Hepatocyte (in vitro differentiated cells): ENCODE measurements around the gene SOS1. TPM values are rescaled to one million over a fixed set of nuclear protein-coding genes. Genes with fewer than 3 reads are reported as not detected.

Experiments used
- DNase-seq: peaks from one replicate; pipeline ENCODE4 v3.0.0-alpha.2; 2016; ENCODE audit warnings: low spot score
- H2AFZ ChIP-seq: fragments of 200-600 bp; sonication (generic); 2 replicates; pipeline ENCODE4 v1.6.0; 2016; ENCODE audit warnings: antibody characterized with exemption, mild to moderate bottlenecking
- H3K27ac ChIP-seq: fragments of 200-600 bp; sonication (generic); 2 replicates; pipeline ENCODE4 v1.5.1; 2016; ENCODE audit warnings: mild to moderate bottlenecking
- H3K27me3 ChIP-seq: fragments of 200-600 bp; sonication (generic); 2 replicates; pipeline ENCODE4 v1.6.1; 2016
- H3K36me3 ChIP-seq: fragments of 200-600 bp; sonication (generic); replicated peaks from 2 replicates; pipeline ENCODE4 v1.5.1; 2016; ENCODE audit warnings: low read depth; ENCODE audit not compliant: insufficient read depth
- H3K4me1 ChIP-seq: fragments of 200-600 bp; sonication (generic); 2 replicates; pipeline ENCODE4 v1.5.1; 2016; ENCODE audit warnings: mild to moderate bottlenecking, moderate library complexity; ENCODE audit not compliant: insufficient read depth
- H3K4me2 ChIP-seq: fragments of 200-600 bp; sonication (generic); 2 replicates; pipeline ENCODE4 v1.6.0; 2016
- H3K4me3 ChIP-seq: fragments of 200-600 bp; sonication (generic); 2 replicates; pipeline ENCODE4 v1.5.1; 2016; ENCODE audit warnings: mild to moderate bottlenecking
- H3K79me2 ChIP-seq: fragments of 200-600 bp; sonication (generic); 2 replicates; pipeline ENCODE4 v1.6.0; 2017; ENCODE audit warnings: mild to moderate bottlenecking
- H3K9me2 ChIP-seq: fragments of 200-600 bp; sonication (generic); replicated peaks from 2 replicates; pipeline ENCODE4 v1.6.0; 2017; ENCODE audit warnings: mild to moderate bottlenecking; ENCODE audit not compliant: insufficient read depth
- H3K9me3 ChIP-seq: fragments of 200-600 bp; sonication (generic); 2 replicates; pipeline ENCODE4 v1.5.1; 2016; ENCODE audit warnings: low read depth, mild to moderate bottlenecking
- H4K20me1 ChIP-seq: fragments of 200-600 bp; sonication (generic); 2 replicates; pipeline ENCODE4 v1.6.0; 2016; ENCODE audit warnings: mild to moderate bottlenecking; ENCODE audit not compliant: insufficient read depth, poor library complexity, severe bottlenecking
- CTCF ChIP-seq: fragments of 200-600 bp; sonication (generic); IDR thresholded peaks from 2 replicates; pipeline ENCODE4 v1.5.1; 2016; ENCODE audit warnings: antibody characterized with exemption, mild to moderate bottlenecking; ENCODE audit not compliant: poor library complexity
- EZH2 ChIP-seq: fragments of 200-600 bp; sonication (generic); IDR thresholded peaks from 2 replicates; pipeline ENCODE4 v1.6.1; 2016; ENCODE audit warnings: antibody characterized with exemption, mild to moderate bottlenecking, borderline replicate concordance
- EZH2phosphoT487 ChIP-seq: fragments of 200-600 bp; sonication (generic); IDR thresholded peaks from one replicate; pipeline ENCODE4 v1.6.1; 2018; ENCODE audit warnings: antibody characterized with exemption, mild to moderate bottlenecking, low read depth, moderate library complexity; ENCODE audit not compliant: unreplicated experiment, severe bottlenecking
- WGBS: methylation state at CpG from one replicate; pipeline ENCODE4 v1.1.6; 2016; ENCODE audit warnings: low lambda C conversion rate; ENCODE audit errors: missing lambda C conversion rate; 5-methylcytosine and 5-hydroxymethylcytosine counted together
- polyA plus RNA-seq: library from polyadenylated mRNA; unstranded; fragments of >200 nt; fragmentation: Nextera tagmentation; extraction: Ambion mirVana; gene quantifications from 2 replicates; pipeline ENCODE4 v1.2.1, GENCODE V29; 2016
- total RNA-seq: library from RNA; depleted of rRNA; stranded (reverse); fragments of >200 nt; gene quantifications from 2 replicates; pipeline ENCODE4 v1.2.3, GENCODE V29; 2014

Gene SOS1
- total and polyA plus RNA-seq, 2 experiments from 2014 or later, result 11.9 to 48.4 TPM

- H3K4me2 ChIP-seq, result no peak overlapping the region
- no peaks in the 10 kb centered on the region for H3K9me2 ChIP-seq
- TF ChIP-seq EZH2phosphoT487, result no peak
- TF ChIP-seq EZH2, result no peak
- TF ChIP-seq CTCF, result no peak
- H3K27me3 ChIP-seq, result no peaks in the 10 kb centered on the region
- no peak overlapping the region for H2AFZ ChIP-seq
- no peaks in the 10 kb centered on the region for H4K20me1 ChIP-seq
- no peak for DNase-seq
- no peak overlapping the region for H3K27ac ChIP-seq
- no peaks in the 10 kb centered on the region for H3K9me3 ChIP-seq
- no peaks in the 10 kb centered on the region for H3K36me3 ChIP-seq
- H3K4me3 ChIP-seq, result no peak overlapping the region
- no peaks in the 10 kb centered on the region for H3K4me1 ChIP-seq
- H3K79me2 ChIP-seq, result peaks cover 2% of the 10 kb centered on the region
Measured at GRCh38 chr2:39020383-39020782, 100.5 kb downstream of the SOS1 start.

- Histone ChIP-seq H3K36me3 (no peaks in the 10 kb centered on the region), H4K20me1 (no peaks in the 10 kb centered on the region), H3K9me2 (no peaks in the 10 kb centered on the region), H3K4me3 (no peak overlapping the region), H3K79me2 (peaks cover 2% of the 10 kb centered on the region), H3K9me3 (no peaks in the 10 kb centered on the region), H3K4me2 (no peak overlapping the region), H3K27ac (no peak overlapping the region), H2AFZ (no peak overlapping the region), H3K27me3 (no peaks in the 10 kb centered on the region), H3K4me1 (no peaks in the 10 kb centered on the region)
- 92% methylated on average over 4 of the region's 4 CpGs for WGBS
- TF ChIP-seq CTCF, result no peak
- TF ChIP-seq EZH2, result no peak
- TF ChIP-seq EZH2phosphoT487, result no peak
- DNase-seq, result no peak
Measured at GRCh38 chr2:39018638-39019037, 102.2 kb downstream of the SOS1 start.

GRCh38 chr2:39017334-39017733, 103.5 kb downstream of the SOS1 start:
- no peaks in the 10 kb centered on the region for H4K20me1 ChIP-seq
- H2AFZ ChIP-seq, result no peak overlapping the region
- H3K79me2 ChIP-seq, result peaks cover 2% of the 10 kb centered on the region
- no peaks in the 10 kb centered on the region for H3K9me3 ChIP-seq
- H3K27ac ChIP-seq, result no peak overlapping the region
- H3K4me2 ChIP-seq, result no peak overlapping the region
- DNase-seq, result no peak
- H3K4me1 ChIP-seq, result no peaks in the 10 kb centered on the region
- no peak overlapping the region for H3K4me3 ChIP-seq
- no peaks in the 10 kb centered on the region for H3K36me3 ChIP-seq
- H3K27me3 ChIP-seq, result no peaks in the 10 kb centered on the region
- H3K9me2 ChIP-seq, result no peaks in the 10 kb centered on the region
- TF ChIP-seq EZH2 (no peak), CTCF (no peak), EZH2phosphoT487 (no peak)

- H2AFZ ChIP-seq, result no peak overlapping the region
- no peaks in the 10 kb centered on the region for H3K4me1 ChIP-seq
- H3K36me3 ChIP-seq, result no peaks in the 10 kb centered on the region
- 94% methylated on average over 1 of the region's 1 CpG for WGBS
- no peak overlapping the region for H3K27ac ChIP-seq
- TF ChIP-seq EZH2phosphoT487 (no peak), EZH2 (no peak), CTCF (no peak)
- DNase-seq, result no peak
- no peaks in the 10 kb centered on the region for H3K9me2 ChIP-seq
- H3K4me2 ChIP-seq, result no peak overlapping the region
- no peak overlapping the region for H3K4me3 ChIP-seq
- no peaks in the 10 kb centered on the region for H3K9me3 ChIP-seq
- peaks cover 2% of the 10 kb centered on the region for H3K79me2 ChIP-seq
- no peaks in the 10 kb centered on the region for H4K20me1 ChIP-seq
- no peaks in the 10 kb centered on the region for H3K27me3 ChIP-seq
Measured at GRCh38 chr2:39015424-39015823, 105.4 kb downstream of the SOS1 start.
